ENCODE measurements around the gene CWC22.
"Not testable (repeated sequence)": the region's sequence is repeated elsewhere in the genome, so short reads cannot be mapped to it uniquely, and the experiment has no call there.

Gene CWC22

DNA sequence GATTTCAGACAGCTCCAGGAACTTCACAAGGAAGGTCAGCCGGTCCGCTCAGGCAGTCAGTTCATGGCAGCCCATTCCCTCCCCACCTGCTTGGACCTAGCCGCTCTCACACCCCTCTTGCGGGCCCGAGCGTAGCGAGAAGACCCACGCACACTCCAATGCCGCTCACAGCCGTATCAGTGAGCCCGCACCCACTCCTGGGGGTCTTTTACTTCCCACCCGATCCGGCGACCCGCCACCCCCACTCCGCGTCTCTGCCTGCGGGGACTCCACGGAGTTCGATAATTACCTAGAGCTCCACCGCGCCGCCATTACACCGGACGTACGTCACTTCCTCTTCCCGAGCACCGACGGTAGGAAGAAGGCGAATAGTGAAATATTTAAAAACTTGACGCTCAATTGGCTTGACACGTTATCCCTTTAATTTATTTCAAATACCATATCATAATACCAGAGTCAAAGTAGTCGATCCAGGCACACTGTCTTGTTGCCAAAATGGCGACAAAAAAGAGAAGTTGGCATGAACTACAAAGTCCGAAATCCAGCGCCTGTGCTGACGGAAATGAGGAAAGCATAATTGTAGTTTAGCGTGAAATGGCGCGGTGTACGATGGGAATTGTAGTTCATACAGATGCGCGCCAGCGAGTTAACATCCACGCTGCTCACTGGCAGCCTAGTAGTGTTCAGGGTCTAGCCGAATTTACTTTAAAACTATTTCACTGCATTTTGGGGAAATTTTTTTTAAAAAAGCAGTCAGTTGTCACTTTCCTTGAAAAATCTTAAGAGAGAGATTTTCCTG is at the start of gene CWC22:
TSS of gene CWC22 (minus strand) at position 517 of the 799 bp plus-strand sequence. CDS start 13,956 bp downstream, outside the sequence.
- Histone ChIP-seq H3K4me3 (peak within 1 kb of the TSS; percentile 87), H3K36me3 (ENCODE audit: insufficient read depth, low read length) (no peaks in the 10 kb centered on the region), H3K27ac (peak within 1 kb of the TSS; percentile 97), H3K9ac (ENCODE audit: insufficient read length) (peak within 1 kb of the TSS; percentile 96), H3K9me3 (ENCODE audit: low read depth, low read length) (no peaks in the 10 kb centered on the region)
- peak; percentile 95 for DNase-seq (ENCODE audit: low read depth, low spot score)
- TF ChIP-seq EZH2 (IDR thresholded peaks at IDR 0.05) (no peak), POLR2AphosphoS5 (IDR thresholded peaks at IDR 0.05; ENCODE audit: borderline replicate concordance, low read depth, low read length) (peak; percentile 81)

DNA sequence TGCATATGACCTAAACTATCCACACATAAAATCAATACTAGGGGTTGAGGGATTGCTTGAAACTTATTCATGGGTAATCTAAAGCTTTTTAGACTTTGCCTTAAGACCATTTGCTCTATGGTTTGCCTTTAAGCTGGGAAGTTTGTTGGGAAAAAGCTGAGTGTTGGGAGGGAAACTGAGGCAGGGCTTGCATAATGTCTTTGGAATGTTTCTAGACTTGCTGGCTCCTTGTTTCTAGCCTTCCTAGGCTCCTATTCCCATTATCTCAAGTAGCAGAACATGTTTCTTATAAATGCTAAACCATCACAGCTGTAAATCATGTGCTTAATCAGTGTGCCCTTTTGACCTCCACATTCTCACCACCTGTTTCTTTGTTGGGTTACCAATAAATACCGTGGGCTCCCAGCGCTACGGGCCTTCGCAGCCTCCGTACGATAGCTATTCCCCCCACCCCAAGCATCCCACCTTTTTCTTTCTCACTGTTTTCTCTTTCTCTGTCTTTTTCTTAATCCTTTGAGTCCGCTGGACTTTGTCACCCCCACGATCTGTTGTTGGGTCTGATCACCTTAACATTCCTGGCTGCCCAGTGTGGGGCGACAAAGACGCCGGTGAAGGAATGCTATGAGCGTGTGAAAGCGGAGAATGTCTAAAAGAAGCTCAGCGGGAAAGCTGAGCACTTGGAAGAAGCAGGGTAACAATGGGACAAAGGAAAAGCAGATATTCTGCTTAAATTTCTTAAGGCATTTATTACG is 49.4 kb upstream of the CWC22 start:
- DNase-seq (ENCODE audit: low read depth, low spot score), result no peak
- no peak for TF ChIP-seq POLR2AphosphoS5 (IDR thresholded peaks at IDR 0.05; ENCODE audit: borderline replicate concordance, low read depth, low read length)
- no peak for TF ChIP-seq FOXP2 (optimal IDR thresholded peaks at IDR 0.05; ENCODE audit: control extremely low read depth, extremely low read length, insufficient read depth)
- no peak overlapping the region for H3K9ac ChIP-seq (ENCODE audit: insufficient read length)
- H3K4me3 ChIP-seq, result no peak overlapping the region
- H3K36me3 ChIP-seq (ENCODE audit: insufficient read depth, low read length), result no peaks in the 10 kb centered on the region
- no peak overlapping the region for H3K27ac ChIP-seq
- no peaks in the 10 kb centered on the region for H3K9me3 ChIP-seq (ENCODE audit: low read depth, low read length)

- not testable (repeated sequence) for H3K9ac ChIP-seq (ENCODE audit: insufficient read length); H3K36me3 ChIP-seq (ENCODE audit: insufficient read depth, low read length); H3K27ac ChIP-seq; DNase-seq (ENCODE audit: low read depth, low spot score); H3K9me3 ChIP-seq (ENCODE audit: low read depth, low read length); H3K4me3 ChIP-seq
Observed at GRCh38 chr2:180054576-180054975, 47.5 kb upstream of the CWC22 start.

GRCh38 chr2:180050246-180050645 is 43.1 kb upstream of the CWC22 start:
- Histone ChIP-seq H3K4me3 (no peak overlapping the region), H3K27ac (no peak overlapping the region), H3K9ac (ENCODE audit: insufficient read length) (no peak overlapping the region), H3K9me3 (ENCODE audit: low read depth, low read length) (no peaks in the 10 kb centered on the region), H3K36me3 (ENCODE audit: insufficient read depth, low read length) (no peaks in the 10 kb centered on the region)
- TF ChIP-seq EZH2 (IDR thresholded peaks at IDR 0.05) (no peak), FOXP2 (optimal IDR thresholded peaks at IDR 0.05; ENCODE audit: control extremely low read depth, extremely low read length, insufficient read depth) (no peak), POLR2AphosphoS5 (IDR thresholded peaks at IDR 0.05; ENCODE audit: borderline replicate concordance, low read depth, low read length) (no peak)
- DNase-seq (ENCODE audit: low read depth, low spot score), result no peak

GRCh38 chr2:180048251-180048650 is 41.2 kb upstream of the CWC22 start:
- H3K4me3 ChIP-seq, result no peak overlapping the region
- H3K9ac ChIP-seq (ENCODE audit: insufficient read length), result no peak overlapping the region
- H3K27ac ChIP-seq, result no peak overlapping the region
- no peaks in the 10 kb centered on the region for H3K36me3 ChIP-seq (ENCODE audit: insufficient read depth, low read length)
- no peaks in the 10 kb centered on the region for H3K9me3 ChIP-seq (ENCODE audit: low read depth, low read length)
- no peak for DNase-seq (ENCODE audit: low read depth, low spot score)
- TF ChIP-seq EZH2 (IDR thresholded peaks at IDR 0.05) (no peak), POLR2AphosphoS5 (IDR thresholded peaks at IDR 0.05; ENCODE audit: borderline replicate concordance, low read depth, low read length) (no peak), FOXP2 (optimal IDR thresholded peaks at IDR 0.05; ENCODE audit: control extremely low read depth, extremely low read length, insufficient read depth) (no peak)

GRCh38 chr2:180046776-180047175 is 39.7 kb upstream of the CWC22 start:
- no peak overlapping the region for H3K27ac ChIP-seq
- no peak for TF ChIP-seq POLR2AphosphoS5 (IDR thresholded peaks at IDR 0.05; ENCODE audit: borderline replicate concordance, low read depth, low read length)
- TF ChIP-seq FOXP2 (optimal IDR thresholded peaks at IDR 0.05; ENCODE audit: control extremely low read depth, extremely low read length, insufficient read depth), result no peak
- TF ChIP-seq EZH2 (IDR thresholded peaks at IDR 0.05), result no peak
- no peak overlapping the region for H3K9ac ChIP-seq (ENCODE audit: insufficient read length)
- no peak for DNase-seq (ENCODE audit: low read depth, low spot score)
- H3K4me3 ChIP-seq, result no peak overlapping the region
- H3K36me3 ChIP-seq (ENCODE audit: insufficient read depth, low read length), result no peaks in the 10 kb centered on the region
- H3K9me3 ChIP-seq (ENCODE audit: low read depth, low read length), result no peaks in the 10 kb centered on the region

DNA sequence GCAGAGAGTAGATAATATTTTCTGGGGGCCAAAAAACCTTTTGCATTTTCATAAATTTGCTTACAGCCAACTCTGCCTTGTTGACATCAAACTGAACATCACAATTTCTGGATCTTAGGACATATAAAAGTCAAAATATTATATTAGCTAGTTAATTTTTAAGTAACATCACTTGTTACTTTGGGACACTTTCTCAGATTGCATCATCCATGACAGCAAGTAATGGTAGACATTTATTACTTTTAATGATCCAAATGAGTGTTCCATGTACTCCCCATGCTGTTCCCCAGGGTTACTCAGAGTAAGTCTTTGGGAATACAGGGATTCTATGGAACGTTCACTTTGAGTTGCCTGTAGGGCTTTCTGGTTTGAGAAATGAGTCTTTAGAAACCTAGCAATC is 39.1 kb upstream of the CWC22 start:
- H3K9ac ChIP-seq (ENCODE audit: insufficient read length), result no peak overlapping the region
- no peaks in the 10 kb centered on the region for H3K36me3 ChIP-seq (ENCODE audit: insufficient read depth, low read length)
- H3K27ac ChIP-seq, result no peak overlapping the region
- TF ChIP-seq POLR2AphosphoS5 (IDR thresholded peaks at IDR 0.05; ENCODE audit: borderline replicate concordance, low read depth, low read length) (no peak), FOXP2 (optimal IDR thresholded peaks at IDR 0.05; ENCODE audit: control extremely low read depth, extremely low read length, insufficient read depth) (no peak), EZH2 (IDR thresholded peaks at IDR 0.05) (no peak)
- DNase-seq (ENCODE audit: low read depth, low spot score), result no peak
- H3K9me3 ChIP-seq (ENCODE audit: low read depth, low read length), result no peaks in the 10 kb centered on the region
- H3K4me3 ChIP-seq, result no peak overlapping the region

DNA sequence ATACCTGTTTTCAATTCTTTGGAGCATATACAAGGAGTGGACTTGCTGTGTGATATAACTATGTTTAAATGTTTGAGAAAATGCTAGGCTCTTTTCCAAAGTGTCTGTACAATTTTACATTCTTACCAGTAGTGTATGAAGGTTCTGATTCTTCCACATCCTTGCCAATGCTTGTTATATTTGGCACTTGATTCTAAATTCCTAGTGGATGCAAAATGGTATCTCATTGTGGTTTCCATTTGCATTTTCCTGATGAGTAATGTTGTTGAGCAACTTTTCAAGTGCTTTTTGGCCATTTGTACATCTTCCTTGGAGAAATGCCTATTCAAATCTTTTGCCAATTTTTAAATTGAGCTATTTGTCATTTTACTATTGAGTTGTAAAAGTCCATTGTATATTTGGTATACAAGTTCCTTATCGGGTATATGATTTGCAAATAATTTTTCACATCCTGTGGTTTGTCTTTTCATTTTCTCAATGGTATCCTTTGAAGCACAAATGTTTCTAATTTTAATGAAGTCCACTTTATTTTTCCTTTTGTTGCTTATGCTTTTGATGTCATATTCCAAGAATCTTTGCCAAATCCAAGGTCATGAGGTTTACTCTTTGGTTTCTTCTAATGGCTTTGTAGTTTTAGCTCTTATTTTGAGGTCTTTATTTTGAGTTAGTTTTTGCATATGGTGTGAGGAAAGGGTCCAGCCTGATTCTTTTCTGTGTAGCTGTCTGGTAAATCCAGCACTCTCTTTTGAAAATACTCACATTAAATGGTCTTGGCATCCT is 33.2 kb upstream of the CWC22 start:
- H3K9me3 ChIP-seq (ENCODE audit: low read depth, low read length), result no peaks in the 10 kb centered on the region
- no peaks in the 10 kb centered on the region for H3K36me3 ChIP-seq (ENCODE audit: insufficient read depth, low read length)
- H3K27ac ChIP-seq, result peak overlapping the region; percentile 7; the same call in 1 of the 2 replicates
- H3K9ac ChIP-seq (ENCODE audit: insufficient read length), result no peak overlapping the region
- TF ChIP-seq FOXP2 (optimal IDR thresholded peaks at IDR 0.05; ENCODE audit: control extremely low read depth, extremely low read length, insufficient read depth), result no peak
- no peak for TF ChIP-seq EZH2 (IDR thresholded peaks at IDR 0.05)
- TF ChIP-seq POLR2AphosphoS5 (IDR thresholded peaks at IDR 0.05; ENCODE audit: borderline replicate concordance, low read depth, low read length), result no peak; the same call in 1 of the 2 replicates
- no peak overlapping the region for H3K4me3 ChIP-seq
- peak; percentile 51 for DNase-seq (ENCODE audit: low read depth, low spot score)
